HepG2 (cell line): ENCODE results near the gene SMAP2. TPM values are rescaled to one million over a fixed set of nuclear protein-coding genes. Genes with fewer than 3 reads are reported as not detected.

Experiments
- BRCA1 ChIP-seq: sonication (generic); formaldehyde crosslinking; IDR thresholded peaks from 2 replicates; pipeline ENCODE4 v1.4.0; 2020; ENCODE audit warnings: missing genetic modification reagents
- CBX2 ChIP-seq, 2 experiments: fragments of 200-600 bp in 1 of 2; sonication (generic); formaldehyde crosslinking in 1 of 2; IDR thresholded peaks; 2 replicates each; pipeline versions ENCODE4 v1.7.0 to v1.8.1; 2018 to 2022; ENCODE audit warnings: low read depth in 2 of 2, low read length in 1 of 2, mild to moderate bottlenecking in 1 of 2, missing genetic modification reagents in 1 of 2
- ELF1 ChIP-seq: sonication (generic); formaldehyde crosslinking; IDR thresholded peaks from 2 replicates; pipeline ENCODE4 v1.4.0; 2020; ENCODE audit warnings: missing genetic modification reagents
- NFRKB ChIP-seq: fragments of 450-650 bp; IDR thresholded peaks from 2 replicates; pipeline ENCODE4 v1.6.1; 2017
- PHF21A ChIP-seq: sonication (generic); formaldehyde crosslinking; IDR thresholded peaks from 2 replicates; pipeline ENCODE4 v1.5.0; 2020; ENCODE audit warnings: mild to moderate bottlenecking, missing genetic modification reagents
- PHF5A ChIP-seq: IDR thresholded peaks from one replicate; pipeline ENCODE4 v1.6.1; 2018; ENCODE audit warnings: low read depth, missing genetic modification reagents; ENCODE audit not compliant: unreplicated experiment
- POLR2A ChIP-seq, 2 experiments: IDR thresholded peaks; 2 replicates each; pipeline ENCODE4 v1.6.1; 2011; ENCODE audit warnings: low read depth in 2 of 2, low read length in 2 of 2, mild to moderate bottlenecking in 1 of 2, moderate library complexity in 1 of 2; ENCODE audit not compliant: insufficient read depth in 1 of 2
- REPIN1 ChIP-seq: sonication (generic); formaldehyde crosslinking; IDR thresholded peaks from 2 replicates; pipeline ENCODE4 v1.8.0; 2022; ENCODE audit warnings: missing genetic modification reagents, low read depth, mild to moderate bottlenecking, borderline replicate concordance
- RORA ChIP-seq: sonication (generic); formaldehyde crosslinking; IDR thresholded peaks from 2 replicates; pipeline ENCODE4 v1.5.0; 2020; ENCODE audit warnings: mild to moderate bottlenecking, missing genetic modification reagents, moderate library complexity
- TBX2 ChIP-seq: sonication (generic); formaldehyde crosslinking; IDR thresholded peaks from 2 replicates; pipeline ENCODE4 v1.5.0; 2020; ENCODE audit warnings: missing genetic modification reagents, mild to moderate bottlenecking, borderline replicate concordance
- TGIF2 ChIP-seq: IDR thresholded peaks from 2 replicates; pipeline ENCODE4 v1.6.1; 2016; ENCODE audit warnings: control low read depth, missing compliant biosample characterization
- ZBED4 ChIP-seq: sonication (generic); formaldehyde crosslinking; IDR thresholded peaks from 2 replicates; pipeline ENCODE4 v1.4.0; 2020; ENCODE audit warnings: missing genetic modification reagents, borderline replicate concordance
- ZBTB3 ChIP-seq: sonication (generic); formaldehyde crosslinking; IDR thresholded peaks from 2 replicates; pipeline ENCODE4 v1.4.0; 2020; ENCODE audit warnings: low read depth, mild to moderate bottlenecking, moderate library complexity, missing genetic modification reagents, borderline replicate concordance
- ZBTB38 ChIP-seq: sonication (generic); formaldehyde crosslinking; IDR thresholded peaks from 2 replicates; pipeline ENCODE4 v1.5.1; 2020; ENCODE audit warnings: mild to moderate bottlenecking, missing genetic modification reagents
- ZMYM2 ChIP-seq: sonication (generic); formaldehyde crosslinking; IDR thresholded peaks from 2 replicates; pipeline ENCODE4 v1.8.0; 2022; ENCODE audit warnings: mild to moderate bottlenecking, missing genetic modification reagents
- ZNF253 ChIP-seq: sonication (generic); formaldehyde crosslinking; IDR thresholded peaks from 2 replicates; pipeline ENCODE4 v1.8.0; 2022; ENCODE audit warnings: mild to moderate bottlenecking, missing genetic modification reagents, borderline replicate concordance
- ZNF260 ChIP-seq: sonication (generic); formaldehyde crosslinking; IDR thresholded peaks from 2 replicates; pipeline ENCODE4 v1.4.0; 2020; ENCODE audit warnings: missing genetic modification reagents, low read depth, mild to moderate bottlenecking, borderline replicate concordance
- ZNF33B ChIP-seq: sonication (generic); formaldehyde crosslinking; IDR thresholded peaks from 2 replicates; pipeline ENCODE4 v1.5.1; 2020; ENCODE audit warnings: mild to moderate bottlenecking, missing genetic modification reagents
- ZNF501 ChIP-seq: sonication (generic); formaldehyde crosslinking; IDR thresholded peaks from 2 replicates; pipeline ENCODE4 v1.5.1; 2020; ENCODE audit warnings: mild to moderate bottlenecking, moderate library complexity, missing genetic modification reagents
- ZNF574 ChIP-seq: sonication (generic); formaldehyde crosslinking; IDR thresholded peaks from 2 replicates; pipeline ENCODE4 v1.4.0; 2020; ENCODE audit warnings: missing genetic modification reagents
- ZNF598 ChIP-seq: sonication (generic); formaldehyde crosslinking; IDR thresholded peaks from 2 replicates; pipeline ENCODE4 v1.5.1; 2020; ENCODE audit warnings: mild to moderate bottlenecking, missing genetic modification reagents, borderline replicate concordance
- ZSCAN20 ChIP-seq: sonication (generic); formaldehyde crosslinking; IDR thresholded peaks from 2 replicates; pipeline ENCODE4 v1.4.0; 2020; ENCODE audit warnings: missing genetic modification reagents, mild to moderate bottlenecking, borderline replicate concordance
- polyA plus RNA-seq, 8 experiments: library from polyadenylated mRNA; depleted of rRNA in 3 of 8; stranded (reverse) in 7 of 8; unstranded in 1 of 8; fragments of >200 nt; fragmentation: Illumina TruSeq in 4 of 8; extraction: Trizol in 4 of 8; gene quantifications; 2 replicates each; pipeline versions ENCODE4 v1.2.1 to v1.2.3, GENCODE V29; 2011 to 2016; ENCODE audit warnings: low read depth in 4 of 8, missing spikeins in 1 of 8, mixed read lengths in 1 of 8; ENCODE audit not compliant: insufficient read depth in 1 of 8
- total RNA-seq, 5 experiments: library from RNA; depleted of rRNA; stranded (reverse); fragments of >200 nt; fragmentation: Illumina TruSeq; extraction: Trizol; gene quantifications; 2 replicates each; pipeline ENCODE4 v1.2.3, GENCODE V29; 2016; ENCODE audit warnings: low read depth in 1 of 5

SMAP2 gene
- total and polyA plus RNA-seq, 2 of the 13 experiments (the other 11 are each of a cell fraction or from before 2014, with no cell fraction given): 19.0 to 22.3 TPM

GRCh38 chr1:40449684-40450494, 76.4 kb downstream of the SMAP2 start, which contains the start of gene ZFP69B (continued):
- TF ChIP-seq CBX2 (IDR thresholded peaks at IDR 0.05; ENCODE audit: low read depth, low read length) (no peak), CBX2 (CRISPR knock-in tag; IDR thresholded peaks at IDR 0.05; ENCODE audit: low read depth) (no peak), ELF1 (CRISPR knock-in tag) (no peak), ZBED4 (CRISPR knock-in tag) (peak; percentile 76), ZNF33B (CRISPR knock-in tag) (peak; percentile 64; the same call in 1 of the 2 replicates), POLR2A (IDR thresholded peaks at IDR 0.05; ENCODE audit: insufficient read depth in 1 of 2, low read depth in 2 of 2, low read length in 2 of 2) (peak; percentile 61 to 83; a peak in 3 of 4 replicates), NFRKB (no peak), TGIF2 (CRISPR knock-in tag) (no peak; the same call in 1 of the 2 replicates), ZNF253 (CRISPR knock-in tag) (no peak), BRCA1 (CRISPR knock-in tag) (no peak), ZNF574 (CRISPR knock-in tag) (peak; percentile 84), ZBTB38 (CRISPR knock-in tag) (peak; percentile 88), PHF21A (CRISPR knock-in tag) (peak; percentile 25; the same call in 1 of the 2 replicates), RORA (CRISPR knock-in tag) (no peak), ZNF501 (CRISPR knock-in tag) (peak; percentile 73), TBX2 (peak; percentile 83), ZMYM2 (CRISPR knock-in tag) (no peak), ZSCAN20 (CRISPR knock-in tag) (no peak; the same call in 1 of the 2 replicates), REPIN1 (CRISPR knock-in tag) (peak; percentile 60; the same call in 1 of the 2 replicates), ZNF260 (CRISPR knock-in tag) (no peak), ZBTB3 (peak; percentile 60; the same call in 1 of the 2 replicates), PHF5A (no peak), ZNF598 (CRISPR knock-in tag) (0 out of 2 replicates have a peak, but pooled peaks have one; percentile 57)
